HepG2 (cell line): ENCODE data around the gene SYNDIG1.

Experiments
- RFX5 ChIP-seq: IDR thresholded peaks from 2 replicates; pipeline ENCODE4 v1.6.1; 2011; ENCODE audit warnings: low read depth, low read length, improper control_type of control experiment
- ZNF207 ChIP-seq: fragments of 450-650 bp; IDR thresholded peaks from 2 replicates; pipeline ENCODE4 v1.6.1; 2016; ENCODE audit warnings: antibody characterized with exemption, borderline replicate concordance
- ZNF589 ChIP-seq: sonication (generic); formaldehyde crosslinking; conservative IDR thresholded peaks from 2 replicates; pipeline ENCODE4 v1.8.0; 2022; ENCODE audit warnings: mild to moderate bottlenecking, moderate library complexity, missing genetic modification reagents
- TF ChIP-seq, protein P1 (sequence below), 2 experiments: sonication (generic) in 1 of 2; formaldehyde crosslinking in 1 of 2; IDR thresholded peaks; 2 replicates each; pipeline versions ENCODE4 v1.4.0 to v1.6.1; 2018 to 2020; ENCODE audit warnings: missing genetic modification reagents in 2 of 2, borderline replicate concordance in 1 of 2, low read depth in 1 of 2, mild to moderate bottlenecking in 1 of 2, missing biosample characterization in 1 of 2
- TF ChIP-seq, protein P2 (sequence below): IDR thresholded peaks from 2 replicates; pipeline ENCODE4 v1.6.1; 2016; ENCODE audit warnings: low read depth, missing genetic modification reagents, missing compliant biosample characterization
- TF ChIP-seq, protein P3 (sequence below): sonication (generic); formaldehyde crosslinking; IDR thresholded peaks from 2 replicates; pipeline ENCODE4 v1.4.0; 2020; ENCODE audit warnings: missing genetic modification reagents, borderline replicate concordance

GRCh38 chr20:24637087-24637486 lies 167.7 kb downstream of the SYNDIG1 start:
- TF ChIP-seq RFX5 (no peak), ZNF207 (no peak), ZNF589 (no peak)
- TF ChIP-seq, protein P1, sequence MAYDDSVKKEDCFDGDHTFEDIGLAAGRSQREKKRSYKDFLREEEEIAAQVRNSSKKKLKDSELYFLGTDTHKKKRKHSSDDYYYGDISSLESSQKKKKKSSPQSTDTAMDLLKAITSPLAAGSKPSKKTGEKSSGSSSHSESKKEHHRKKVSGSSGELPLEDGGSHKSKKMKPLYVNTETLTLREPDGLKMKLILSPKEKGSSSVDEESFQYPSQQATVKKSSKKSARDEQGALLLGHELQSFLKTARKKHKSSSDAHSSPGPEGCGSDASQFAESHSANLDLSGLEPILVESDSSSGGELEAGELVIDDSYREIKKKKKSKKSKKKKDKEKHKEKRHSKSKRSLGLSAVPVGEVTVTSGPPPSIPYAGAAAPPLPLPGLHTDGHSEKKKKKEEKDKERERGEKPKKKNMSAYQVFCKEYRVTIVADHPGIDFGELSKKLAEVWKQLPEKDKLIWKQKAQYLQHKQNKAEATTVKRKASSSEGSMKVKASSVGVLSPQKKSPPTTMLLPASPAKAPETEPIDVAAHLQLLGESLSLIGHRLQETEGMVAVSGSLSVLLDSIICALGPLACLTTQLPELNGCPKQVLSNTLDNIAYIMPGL (CRISPR knock-in tag; IDR thresholded peaks at IDR 0.05; ENCODE audit: borderline replicate concordance in 1 of 2, low read depth in 1 of 2), result no peak
- TF ChIP-seq, protein P2, sequence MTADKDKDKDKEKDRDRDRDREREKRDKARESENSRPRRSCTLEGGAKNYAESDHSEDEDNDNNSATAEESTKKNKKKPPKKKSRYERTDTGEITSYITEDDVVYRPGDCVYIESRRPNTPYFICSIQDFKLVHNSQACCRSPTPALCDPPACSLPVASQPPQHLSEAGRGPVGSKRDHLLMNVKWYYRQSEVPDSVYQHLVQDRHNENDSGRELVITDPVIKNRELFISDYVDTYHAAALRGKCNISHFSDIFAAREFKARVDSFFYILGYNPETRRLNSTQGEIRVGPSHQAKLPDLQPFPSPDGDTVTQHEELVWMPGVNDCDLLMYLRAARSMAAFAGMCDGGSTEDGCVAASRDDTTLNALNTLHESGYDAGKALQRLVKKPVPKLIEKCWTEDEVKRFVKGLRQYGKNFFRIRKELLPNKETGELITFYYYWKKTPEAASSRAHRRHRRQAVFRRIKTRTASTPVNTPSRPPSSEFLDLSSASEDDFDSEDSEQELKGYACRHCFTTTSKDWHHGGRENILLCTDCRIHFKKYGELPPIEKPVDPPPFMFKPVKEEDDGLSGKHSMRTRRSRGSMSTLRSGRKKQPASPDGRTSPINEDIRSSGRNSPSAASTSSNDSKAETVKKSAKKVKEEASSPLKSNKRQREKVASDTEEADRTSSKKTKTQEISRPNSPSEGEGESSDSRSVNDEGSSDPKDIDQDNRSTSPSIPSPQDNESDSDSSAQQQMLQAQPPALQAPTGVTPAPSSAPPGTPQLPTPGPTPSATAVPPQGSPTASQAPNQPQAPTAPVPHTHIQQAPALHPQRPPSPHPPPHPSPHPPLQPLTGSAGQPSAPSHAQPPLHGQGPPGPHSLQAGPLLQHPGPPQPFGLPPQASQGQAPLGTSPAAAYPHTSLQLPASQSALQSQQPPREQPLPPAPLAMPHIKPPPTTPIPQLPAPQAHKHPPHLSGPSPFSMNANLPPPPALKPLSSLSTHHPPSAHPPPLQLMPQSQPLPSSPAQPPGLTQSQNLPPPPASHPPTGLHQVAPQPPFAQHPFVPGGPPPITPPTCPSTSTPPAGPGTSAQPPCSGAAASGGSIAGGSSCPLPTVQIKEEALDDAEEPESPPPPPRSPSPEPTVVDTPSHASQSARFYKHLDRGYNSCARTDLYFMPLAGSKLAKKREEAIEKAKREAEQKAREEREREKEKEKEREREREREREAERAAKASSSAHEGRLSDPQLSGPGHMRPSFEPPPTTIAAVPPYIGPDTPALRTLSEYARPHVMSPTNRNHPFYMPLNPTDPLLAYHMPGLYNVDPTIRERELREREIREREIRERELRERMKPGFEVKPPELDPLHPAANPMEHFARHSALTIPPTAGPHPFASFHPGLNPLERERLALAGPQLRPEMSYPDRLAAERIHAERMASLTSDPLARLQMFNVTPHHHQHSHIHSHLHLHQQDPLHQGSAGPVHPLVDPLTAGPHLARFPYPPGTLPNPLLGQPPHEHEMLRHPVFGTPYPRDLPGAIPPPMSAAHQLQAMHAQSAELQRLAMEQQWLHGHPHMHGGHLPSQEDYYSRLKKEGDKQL (CRISPR knock-in tag), result no peak
- TF ChIP-seq, protein P3, sequence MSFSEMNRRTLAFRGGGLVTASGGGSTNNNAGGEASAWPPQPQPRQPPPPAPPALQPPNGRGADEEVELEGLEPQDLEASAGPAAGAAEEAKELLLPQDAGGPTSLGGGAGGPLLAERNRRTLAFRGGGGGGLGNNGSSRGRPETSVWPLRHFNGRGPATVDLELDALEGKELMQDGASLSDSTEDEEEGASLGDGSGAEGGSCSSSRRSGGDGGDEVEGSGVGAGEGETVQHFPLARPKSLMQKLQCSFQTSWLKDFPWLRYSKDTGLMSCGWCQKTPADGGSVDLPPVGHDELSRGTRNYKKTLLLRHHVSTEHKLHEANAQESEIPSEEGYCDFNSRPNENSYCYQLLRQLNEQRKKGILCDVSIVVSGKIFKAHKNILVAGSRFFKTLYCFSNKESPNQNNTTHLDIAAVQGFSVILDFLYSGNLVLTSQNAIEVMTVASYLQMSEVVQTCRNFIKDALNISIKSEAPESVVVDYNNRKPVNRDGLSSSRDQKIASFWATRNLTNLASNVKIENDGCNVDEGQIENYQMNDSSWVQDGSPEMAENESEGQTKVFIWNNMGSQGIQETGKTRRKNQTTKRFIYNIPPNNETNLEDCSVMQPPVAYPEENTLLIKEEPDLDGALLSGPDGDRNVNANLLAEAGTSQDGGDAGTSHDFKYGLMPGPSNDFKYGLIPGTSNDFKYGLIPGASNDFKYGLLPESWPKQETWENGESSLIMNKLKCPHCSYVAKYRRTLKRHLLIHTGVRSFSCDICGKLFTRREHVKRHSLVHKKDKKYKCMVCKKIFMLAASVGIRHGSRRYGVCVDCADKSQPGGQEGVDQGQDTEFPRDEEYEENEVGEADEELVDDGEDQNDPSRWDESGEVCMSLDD, result no peak
